ENCODE measurements around the gene SLC12A7.

GRCh38 chr5:1118738-1119137, 6.9 kb upstream of the SLC12A7 start:
- TF ChIP-seq ATF6 (CRISPR knock-in tag; IDR thresholded peaks at IDR 0.05), result no peak
- no peak for TF ChIP-seq HES1 (IDR thresholded peaks at IDR 0.05; ENCODE audit: low read depth)
- TF ChIP-seq MAX (CRISPR knock-in tag; IDR thresholded peaks at IDR 0.05), result peak; percentile 11; the same call in 1 of the 2 replicates
- TF ChIP-seq ZNF217 (CRISPR knock-in tag; IDR thresholded peaks at IDR 0.05), result no peak
- no peak for TF ChIP-seq SIRT6 (IDR thresholded peaks at IDR 0.05; ENCODE audit: low read depth, low read length)
- no peak for TF ChIP-seq CTCF (IDR thresholded peaks at IDR 0.05 in 2 of 3, conservative IDR thresholded peaks at IDR 0.05 in 1 of 3; ENCODE audit: insufficient read depth in 2 of 3, low read depth in 1 of 3, low read length in 3 of 3)
- no peak for TF ChIP-seq E2F3 (CRISPR knock-in tag; IDR thresholded peaks at IDR 0.05)

Data from K562 (cell line).